ENCODE results near the gene DHRS11. TPM values are rescaled to one million over a fixed set of nuclear protein-coding genes. Genes with fewer than 3 reads are reported as not detected.
A peak's percentile ranks its signal among the peaks of the same experiment; 100 is the strongest.

Gene DHRS11
- total and polyA plus RNA-seq, 2 experiments from 2014 or later: 21.9 to 25.0 TPM

DNA sequence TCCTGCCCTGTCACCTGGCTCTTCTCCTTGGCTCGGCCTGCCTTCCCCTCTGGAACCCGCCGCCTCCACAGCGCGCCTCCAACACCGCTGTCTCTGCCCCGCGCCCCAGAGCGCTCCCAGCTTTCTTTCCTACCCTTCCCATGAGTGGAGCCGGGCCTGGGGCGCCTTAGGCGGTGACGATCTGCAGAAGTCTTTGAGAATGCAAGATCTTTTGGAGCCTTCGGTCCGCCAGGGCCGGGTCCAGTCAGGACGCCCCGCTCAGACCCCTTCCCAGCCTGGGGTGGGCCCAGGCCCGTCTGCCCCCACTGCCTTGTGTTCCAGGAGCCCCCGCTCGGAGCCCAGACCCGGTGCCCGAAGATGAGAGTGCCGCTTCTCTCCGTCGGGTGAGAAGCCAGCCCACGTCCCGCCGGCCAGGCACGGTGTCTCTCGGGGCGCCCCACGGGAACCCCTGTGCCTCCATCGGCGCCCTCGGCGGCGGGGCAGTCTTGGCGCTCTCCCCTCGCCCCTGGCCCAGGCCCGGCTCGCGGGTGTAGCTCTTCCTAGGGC, 49.7 kb downstream of the DHRS11 start:
- no peaks in the 10 kb centered on the region for H3K4me1 ChIP-seq (ENCODE audit: low read depth)
- no peaks in the 10 kb centered on the region for H3K9me3 ChIP-seq (ENCODE audit: low read depth)
- peak in 1 of 2 donors; percentile 37 for DNase-seq (ENCODE audit: low read depth in 1 of 2, low spot score in 1 of 2)
- H3K27ac ChIP-seq: no peak overlapping the region
- peak overlapping the region; percentile 41 for H3K4me3 ChIP-seq
- TF ChIP-seq, protein P1, sequence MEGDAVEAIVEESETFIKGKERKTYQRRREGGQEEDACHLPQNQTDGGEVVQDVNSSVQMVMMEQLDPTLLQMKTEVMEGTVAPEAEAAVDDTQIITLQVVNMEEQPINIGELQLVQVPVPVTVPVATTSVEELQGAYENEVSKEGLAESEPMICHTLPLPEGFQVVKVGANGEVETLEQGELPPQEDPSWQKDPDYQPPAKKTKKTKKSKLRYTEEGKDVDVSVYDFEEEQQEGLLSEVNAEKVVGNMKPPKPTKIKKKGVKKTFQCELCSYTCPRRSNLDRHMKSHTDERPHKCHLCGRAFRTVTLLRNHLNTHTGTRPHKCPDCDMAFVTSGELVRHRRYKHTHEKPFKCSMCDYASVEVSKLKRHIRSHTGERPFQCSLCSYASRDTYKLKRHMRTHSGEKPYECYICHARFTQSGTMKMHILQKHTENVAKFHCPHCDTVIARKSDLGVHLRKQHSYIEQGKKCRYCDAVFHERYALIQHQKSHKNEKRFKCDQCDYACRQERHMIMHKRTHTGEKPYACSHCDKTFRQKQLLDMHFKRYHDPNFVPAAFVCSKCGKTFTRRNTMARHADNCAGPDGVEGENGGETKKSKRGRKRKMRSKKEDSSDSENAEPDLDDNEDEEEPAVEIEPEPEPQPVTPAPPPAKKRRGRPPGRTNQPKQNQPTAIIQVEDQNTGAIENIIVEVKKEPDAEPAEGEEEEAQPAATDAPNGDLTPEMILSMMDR (IDR thresholded peaks at IDR 0.05; ENCODE audit: low read depth, low read length): no peak
- no peaks in the 10 kb centered on the region for H3K36me3 ChIP-seq
- H3K27me3 ChIP-seq: peaks cover 61% of the 10 kb centered on the region

DNA sequence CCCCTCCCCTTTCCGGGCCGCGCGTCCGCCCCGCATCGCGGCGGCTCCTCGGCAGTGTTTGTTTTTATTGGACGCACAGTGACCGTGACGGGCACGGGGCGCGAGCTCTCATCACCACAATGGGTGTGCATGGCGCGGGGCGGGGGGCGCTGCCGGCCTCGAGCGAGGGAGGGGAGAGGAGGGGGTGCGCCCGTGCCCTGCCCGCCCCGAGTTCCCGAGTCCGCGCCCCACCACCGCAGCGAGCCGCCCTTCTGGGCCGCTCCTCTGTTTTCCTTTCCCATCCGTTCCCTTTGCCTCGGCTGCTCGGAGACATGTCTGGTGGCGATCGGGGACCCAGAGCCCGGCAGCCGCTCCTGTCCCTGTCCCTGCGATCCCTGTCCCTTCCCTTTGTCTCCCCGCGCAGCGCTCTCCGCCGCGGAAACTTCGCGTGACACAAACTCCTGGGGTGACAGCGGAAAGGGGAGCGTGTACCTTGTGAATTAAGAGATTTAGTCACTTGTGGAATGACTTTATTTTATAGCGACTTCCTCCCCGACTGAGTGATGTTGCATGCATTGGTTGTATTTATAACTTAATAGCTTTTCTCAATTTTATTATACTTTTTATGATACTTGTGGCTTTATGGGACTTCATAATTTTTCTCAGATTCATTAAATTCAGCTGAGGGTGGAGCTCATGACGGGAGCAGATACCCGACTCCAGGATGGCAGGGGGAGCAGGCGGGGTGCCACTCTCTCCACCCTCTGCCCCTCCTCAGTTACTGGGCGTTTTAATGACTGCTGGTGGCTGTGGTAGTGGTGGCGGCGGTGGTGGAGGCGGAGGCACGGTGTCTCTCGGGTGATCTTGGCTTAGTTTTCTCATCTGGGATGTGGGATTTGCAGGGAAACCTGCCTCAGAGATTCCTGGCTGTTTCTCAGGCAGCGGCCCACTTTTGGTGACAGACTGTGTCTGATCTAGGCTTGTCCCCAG, 50.5 kb downstream of the DHRS11 start:
- TF ChIP-seq, protein P1 (IDR thresholded peaks at IDR 0.05; ENCODE audit: low read depth, low read length): no peak
- H3K9me3 ChIP-seq (ENCODE audit: low read depth): no peaks in the 10 kb centered on the region
- DNase-seq (ENCODE audit: low read depth in 1 of 2, low spot score in 1 of 2): peak in 1 of 2 donors; percentile 40
- H3K27ac ChIP-seq: no peak overlapping the region
- H3K36me3 ChIP-seq: no peaks in the 10 kb centered on the region
- peaks cover 61% of the 10 kb centered on the region for H3K27me3 ChIP-seq
- H3K4me3 ChIP-seq: peak overlapping the region; percentile 41
- no peaks in the 10 kb centered on the region for H3K4me1 ChIP-seq (ENCODE audit: low read depth)

DNA sequence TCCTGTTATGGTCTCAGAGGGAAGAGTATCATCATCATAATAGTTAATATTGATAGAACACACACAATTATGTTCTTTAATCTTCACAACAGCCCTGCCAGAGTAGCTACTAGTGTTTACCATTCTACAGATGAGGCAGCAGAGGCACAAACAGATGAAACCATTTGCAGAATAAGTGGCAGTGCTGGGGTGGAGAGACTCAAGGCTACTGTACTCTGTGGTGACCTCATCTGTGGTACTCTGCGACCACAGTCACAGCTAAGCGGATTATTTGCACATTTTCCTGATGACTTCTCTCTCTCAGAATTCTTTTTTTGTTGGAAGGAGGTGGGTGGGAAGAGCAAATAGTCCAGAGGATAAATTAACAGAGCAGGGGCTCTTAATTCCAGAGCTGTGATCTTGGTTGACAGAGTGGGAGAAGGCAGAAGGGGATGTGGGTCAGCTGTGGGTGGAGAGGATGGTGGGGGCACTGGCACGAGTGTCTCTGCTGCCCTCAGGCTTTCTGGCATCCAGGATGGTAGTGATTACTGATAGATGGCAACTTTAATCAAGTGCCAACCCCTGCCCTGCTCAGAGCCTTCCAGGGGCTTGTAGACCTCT, 51.5 kb downstream of the DHRS11 start:
- Histone ChIP-seq H3K27me3 (peaks cover 61% of the 10 kb centered on the region), H3K4me1 (ENCODE audit: low read depth) (no peaks in the 10 kb centered on the region), H3K36me3 (no peaks in the 10 kb centered on the region), H3K9me3 (ENCODE audit: low read depth) (no peaks in the 10 kb centered on the region), H3K4me3 (no peak overlapping the region), H3K27ac (no peak overlapping the region)
- no peak for DNase-seq (ENCODE audit: low read depth in 1 of 2, low spot score in 1 of 2)
- TF ChIP-seq, protein P1 (IDR thresholded peaks at IDR 0.05; ENCODE audit: low read depth, low read length): no peak

DNA sequence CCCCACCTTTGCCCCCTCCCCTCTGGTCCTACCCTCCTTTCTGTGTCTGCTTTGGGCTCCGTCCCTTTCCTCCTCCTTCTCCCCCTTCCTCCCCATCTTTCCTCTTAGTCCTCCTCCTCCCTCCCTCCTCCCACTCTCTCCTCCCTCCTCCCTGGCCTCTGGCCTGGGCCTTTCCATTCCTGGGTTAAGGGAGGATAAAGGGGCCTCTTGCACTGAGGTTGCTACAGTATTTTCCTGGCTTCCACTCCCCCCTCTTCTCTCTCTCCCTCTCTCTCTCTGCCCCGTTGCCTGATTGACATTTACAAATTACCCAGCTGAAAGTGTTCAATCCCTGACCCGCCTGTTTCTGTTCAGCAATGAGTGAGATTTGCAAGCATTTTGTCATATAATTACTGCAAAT, 53.7 kb downstream of the DHRS11 start:
- no peak overlapping the region for H3K27ac ChIP-seq
- no peak overlapping the region for H3K4me3 ChIP-seq
- no peak for DNase-seq (ENCODE audit: low read depth in 1 of 2, low spot score in 1 of 2)
- peaks cover 45% of the 10 kb centered on the region for H3K27me3 ChIP-seq
- H3K9me3 ChIP-seq (ENCODE audit: low read depth): no peaks in the 10 kb centered on the region
- TF ChIP-seq, protein P1 (IDR thresholded peaks at IDR 0.05; ENCODE audit: low read depth, low read length): no peak
- H3K36me3 ChIP-seq: no peaks in the 10 kb centered on the region
- no peaks in the 10 kb centered on the region for H3K4me1 ChIP-seq (ENCODE audit: low read depth)

DNA sequence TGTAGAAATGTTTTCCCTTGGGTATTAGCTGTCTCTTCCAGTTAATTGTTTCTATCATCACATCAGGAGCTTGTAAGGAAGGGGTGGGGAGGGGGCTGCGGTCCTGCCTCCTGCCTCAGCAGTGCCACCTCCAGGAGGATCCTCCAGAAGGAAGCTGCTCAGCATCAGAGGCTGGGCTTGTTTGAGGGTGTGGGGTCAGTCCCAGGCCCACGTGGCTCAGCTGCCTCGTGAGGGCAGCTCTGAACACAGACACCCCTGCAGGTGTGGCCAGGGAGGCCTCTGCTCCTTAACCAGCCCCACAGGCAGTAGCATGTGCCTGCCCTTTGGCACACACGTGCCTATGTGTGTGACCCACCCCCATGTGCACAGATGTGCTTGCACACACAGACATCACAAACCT, 56.0 kb downstream of the DHRS11 start:
- Histone ChIP-seq H3K4me1 (ENCODE audit: low read depth) (no peaks in the 10 kb centered on the region), H3K4me3 (no peak overlapping the region), H3K36me3 (no peaks in the 10 kb centered on the region), H3K9me3 (ENCODE audit: low read depth) (no peaks in the 10 kb centered on the region), H3K27ac (no peak overlapping the region), H3K27me3 (peaks cover 23% of the 10 kb centered on the region)
- no peak for DNase-seq (ENCODE audit: low read depth in 1 of 2, low spot score in 1 of 2)
- TF ChIP-seq, protein P1 (IDR thresholded peaks at IDR 0.05; ENCODE audit: low read depth, low read length): peak; percentile 16
